Kidney (tissue), 14 donors: Measurements from ENCODE around the gene RAB4A. TPM values are rescaled to one million over a fixed set of nuclear protein-coding genes. Genes with fewer than 3 reads are reported as not detected.

Source experiments
- DNase-seq, 5 donors: peaks; one replicate each; pipeline ENCODE4 v3.0.0-alpha.2; 2013 to 2020
- FAIRE-seq: peaks from 2 replicates; lab custom pipeline; 2012; peaks lifted over from hg19 to GRCh38; lab: Jason Lieb, UNC
- H3K27ac ChIP-seq, 2 donors: one replicate each; pipeline ENCODE4 v1.7.0; 2013; ENCODE audit warnings: low read depth in 2 of 2, low read length in 2 of 2, inconsistent platforms in 1 of 2
- H3K27me3 ChIP-seq: one replicate; pipeline ENCODE4 v1.7.1; 2013; ENCODE audit warnings: low read length, inconsistent platforms; ENCODE audit not compliant: control insufficient read depth, insufficient read depth
- H3K36me3 ChIP-seq, 3 donors: one replicate each; pipeline versions ENCODE4 v1.7.0 to v1.7.1; 2013; ENCODE audit warnings: low read length in 3 of 3, control low read depth in 1 of 3, inconsistent platforms in 1 of 3; ENCODE audit not compliant: insufficient read depth in 3 of 3, control insufficient read depth in 2 of 3
- H3K4me1 ChIP-seq, 3 donors: one replicate each; pipeline versions ENCODE4 v1.7.0 to v1.7.1; 2013; ENCODE audit warnings: low read length in 3 of 3, inconsistent platforms in 1 of 3, low read depth in 1 of 3; ENCODE audit not compliant: control insufficient read depth in 2 of 3, insufficient read depth in 2 of 3
- H3K4me3 ChIP-seq, 3 donors: one replicate each; pipeline versions ENCODE4 v1.7.0 to v1.8.1; 2013; ENCODE audit warnings: low read length in 3 of 3, control low read depth in 1 of 3, inconsistent platforms in 1 of 3
- H3K9ac ChIP-seq, 3 donors: one replicate each; pipeline versions ENCODE4 v1.7.0 to v1.7.1; 2013; ENCODE audit warnings: low read length in 3 of 3, control low read depth in 1 of 3, inconsistent platforms in 1 of 3
- H3K9me3 ChIP-seq, 3 donors: one replicate each; pipeline versions ENCODE4 v1.7.0 to v1.7.1; 2013; ENCODE audit warnings: low read length in 3 of 3, control low read depth in 1 of 3, inconsistent platforms in 1 of 3; ENCODE audit not compliant: control insufficient read depth in 2 of 3, insufficient read depth in 1 of 3
- CTCF ChIP-seq: IDR thresholded peaks from 3 replicates; pipeline ENCODE4 v1.5.1; 2012; ENCODE audit warnings: mild to moderate bottlenecking, moderate library complexity, borderline replicate concordance; ENCODE audit not compliant: insufficient read depth; ENCODE audit errors: extremely low read depth
- intact Hi-C: fragments of 100-400 bp; cut with DNase I; formaldehyde crosslinking; loops from one replicate; pipeline ENCODE4 v1.11.1; 2022
- polyA plus RNA-seq: library from polyadenylated mRNA; stranded (reverse); fragments of 350-450 nt; fragmentation: Illumina TruSeq; extraction: RNeasy Lipid Tissue Mini Kit (QIAGEN cat#74804); gene quantifications from one replicate; pipeline ENCODE4 v1.2.3, GENCODE V29; 2014; ENCODE audit warnings: low read depth, low replicate concordance; ENCODE audit not compliant: insufficient read depth
- total RNA-seq: library from RNA; stranded (reverse); fragmentation: NEBNext Ultra II Directional; extraction: Animal tissue kit (Norgen Biotek cat#: 25700); gene quantifications from one replicate; pipeline ENCODE4 v1.2.1, GENCODE V29; 2021
- donor health status: control.
- donor health status: control.
- donor health status: control.
- donor health status: control.
- donor health status: control.
- donor health status: DM: yes; HTN: yes; CAD: no.
- donor health status: Normal renal cell carcinoma (clear cell type).

RAB4A gene
- total and polyA plus RNA-seq, 2 donors from 2014 or later = 38.3 to 56.0 TPM

DNA sequence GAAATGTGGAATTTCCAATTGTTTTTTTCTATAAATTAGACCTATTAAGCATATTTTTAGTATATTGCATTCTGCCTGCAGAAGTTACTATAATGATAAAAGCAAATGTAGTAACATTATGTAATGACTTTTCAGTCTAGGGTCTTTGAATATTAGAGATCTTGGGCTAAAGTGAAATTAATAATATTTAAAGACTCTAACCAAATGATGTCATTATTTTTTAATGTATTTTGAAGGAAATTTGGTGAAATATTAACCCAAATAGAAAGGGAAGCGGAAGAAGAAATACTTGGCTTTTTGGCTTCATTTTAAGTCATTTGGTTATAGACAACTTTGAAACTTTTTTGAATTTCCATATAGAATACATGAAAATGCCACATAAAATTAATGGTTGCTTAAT lies 26.8 kb downstream of the RAB4A start:
- no peak for DNase-seq

DNA sequence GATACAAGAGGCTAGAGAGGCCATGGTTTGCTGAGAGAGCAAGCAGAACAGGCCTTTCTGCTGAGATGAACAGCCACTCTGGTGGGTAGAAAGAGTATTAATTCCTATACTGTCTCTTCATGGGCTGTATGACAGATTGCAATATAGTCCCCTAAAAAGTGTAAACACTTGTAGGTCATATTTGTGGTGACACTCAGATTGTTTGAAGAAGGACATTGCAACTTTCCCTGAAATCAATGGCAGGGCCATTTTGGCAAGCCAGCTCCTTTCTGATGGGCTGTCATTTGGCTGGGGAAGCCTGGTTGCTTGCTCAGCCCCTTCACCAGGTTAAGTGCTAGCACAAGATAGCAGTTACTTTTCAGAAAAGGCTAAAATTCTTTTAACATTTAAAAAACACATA lies 27.5 kb downstream of the RAB4A start:
- Histone ChIP-seq H3K4me1 (no peaks in the 10 kb centered on the region), H3K36me3 (peaks cover 2 to 34% (median 18%) of the 10 kb centered on the region in 3 donors)
- intact Hi-C loops = no loop called here

More for the DNA sequence above, 26.8 kb downstream of the RAB4A start:
- no peak overlapping the region for H3K9ac ChIP-seq
- no peak for FAIRE-seq
- intact Hi-C loops = no loop called here
- peaks cover 2 to 29% (median 15%) of the 10 kb centered on the region in 3 donors for H3K36me3 ChIP-seq
- H3K27ac ChIP-seq = no peak overlapping the region
- H3K4me3 ChIP-seq = no peak overlapping the region
- H3K27me3 ChIP-seq = no peaks in the 10 kb centered on the region
- H3K4me1 ChIP-seq = no peaks in the 10 kb centered on the region
- no peak for TF ChIP-seq CTCF
- H3K9me3 ChIP-seq = no peaks in the 10 kb centered on the region

DNA sequence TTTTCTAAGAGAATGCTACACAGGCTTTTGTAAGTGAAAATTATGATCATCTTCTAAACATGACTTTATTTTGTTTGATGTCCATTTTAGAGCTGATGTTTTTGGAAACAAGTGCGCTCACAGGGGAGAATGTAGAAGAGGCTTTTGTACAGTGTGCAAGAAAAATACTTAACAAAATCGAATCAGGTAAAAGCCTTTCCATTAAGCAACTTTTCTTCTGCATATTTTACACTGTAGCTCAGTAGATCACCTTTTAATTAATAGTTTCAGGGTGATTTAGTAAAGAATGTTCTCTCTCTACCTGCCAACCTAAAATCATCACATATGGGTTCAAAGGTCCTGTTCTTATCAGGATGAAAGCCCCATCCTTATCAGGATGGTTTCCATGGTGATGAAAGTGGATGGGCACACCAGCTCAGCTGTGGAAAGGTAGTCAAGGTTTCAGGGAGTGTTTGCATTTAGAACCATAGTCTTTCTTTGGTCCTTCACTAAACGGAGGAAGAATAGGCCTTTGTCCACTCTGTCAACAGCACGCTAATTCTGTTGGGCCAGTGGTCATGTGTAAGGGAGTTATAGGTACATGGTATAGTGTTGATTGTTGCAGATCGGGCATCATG lies 28.1 kb downstream of the RAB4A start:
- Histone ChIP-seq H3K27me3 (no peaks in the 10 kb centered on the region), H3K9me3 (no peaks in the 10 kb centered on the region), H3K27ac (no peak overlapping the region), H3K4me3 (no peak overlapping the region), H3K4me1 (no peaks in the 10 kb centered on the region), H3K36me3 (peaks cover 2 to 40% (median 18%) of the 10 kb centered on the region in 3 donors), H3K9ac (no peak overlapping the region)
- intact Hi-C loops = no loop called here
- no peak for TF ChIP-seq CTCF
- FAIRE-seq (no peak), DNase-seq (no peak)

More for the DNA sequence above, 27.5 kb downstream of the RAB4A start:
- TF ChIP-seq CTCF = no peak
- H3K27me3 ChIP-seq = no peaks in the 10 kb centered on the region
- DNase-seq (no peak), FAIRE-seq (no peak)
- no peak overlapping the region for H3K9ac ChIP-seq
- no peak overlapping the region for H3K27ac ChIP-seq
- no peak overlapping the region for H3K4me3 ChIP-seq
- no peaks in the 10 kb centered on the region for H3K9me3 ChIP-seq
